A673 (cell line): ENCODE results near the gene ROS1. TPM values are rescaled to one million over a fixed set of nuclear protein-coding genes. Genes with fewer than 3 reads are reported as not detected.

Source experiments
- BruUV-seq: library from RNA; stranded (reverse); fragments of 400-500 nt; replicated peaks from 2 replicates; lab custom pipeline; 2021; lab: Mats Ljungman, UMichigan
- CTCF ChIA-PET: fragments of 300-600 bp; sonication (Branson Sonifier 250); formaldehyde crosslinking; loops from one replicate; lab custom pipeline; 2022; ENCODE audit warnings: antibody characterized with exemption; lab: Charles Lee
- POLR2A ChIA-PET: fragments of 300-600 bp; sonication (Branson Sonifier 250); formaldehyde crosslinking; loops from one replicate; lab custom pipeline; 2022; ENCODE audit warnings: antibody characterized with exemption; ENCODE audit not compliant: low non-redundant PET; lab: Charles Lee
- DNase-seq: peaks from one replicate; pipeline ENCODE4 v3.0.0-alpha.2; 2015; ENCODE audit warnings: low spot score
- H3K27ac ChIP-seq: fragments of 200-600 bp; sonication (generic); 2 replicates; pipeline ENCODE4 v1.5.1; 2016; ENCODE audit warnings: mixed run types, low read depth, mild to moderate bottlenecking, mixed read lengths, antibody characterized with exemption, low read length; ENCODE audit not compliant: poor library complexity, severe bottlenecking
- H3K27me3 ChIP-seq: fragments of 200-600 bp; sonication (generic); replicated peaks from 2 replicates; pipeline ENCODE4 v1.6.1; 2017; ENCODE audit warnings: mixed run types, low read depth, mild to moderate bottlenecking, mixed read lengths, antibody characterized with exemption, low read length; ENCODE audit not compliant: insufficient read depth, poor library complexity
- H3K36me3 ChIP-seq: fragments of 200-600 bp; sonication (generic); 2 replicates; pipeline ENCODE4 v1.6.1; 2016; ENCODE audit warnings: mixed run types, mild to moderate bottlenecking, mixed read lengths, antibody characterized with exemption, low read length; ENCODE audit not compliant: insufficient read depth, poor library complexity, severe bottlenecking
- H3K4me1 ChIP-seq: fragments of 200-600 bp; sonication (generic); 2 replicates; pipeline ENCODE4 v1.6.1; 2017; ENCODE audit warnings: mixed run types, mild to moderate bottlenecking, mixed read lengths, antibody characterized with exemption, low read length; ENCODE audit not compliant: insufficient read depth, poor library complexity, severe bottlenecking
- H3K4me3 ChIP-seq: fragments of 200-600 bp; sonication (generic); 2 replicates; pipeline ENCODE4 v1.5.1; 2016; ENCODE audit warnings: low read depth, mixed run types, mild to moderate bottlenecking, mixed read lengths, low read length; ENCODE audit not compliant: poor library complexity, severe bottlenecking
- H3K9me3 ChIP-seq: fragments of 200-600 bp; sonication (generic); 2 replicates; pipeline ENCODE4 v1.6.1; 2016; ENCODE audit warnings: mixed run types, low read depth, mild to moderate bottlenecking, mixed read lengths, antibody characterized with exemption, low read length; ENCODE audit not compliant: poor library complexity, severe bottlenecking
- EZH2 ChIP-seq: fragments of 200-600 bp; sonication (generic); IDR thresholded peaks from 2 replicates; pipeline ENCODE4 v1.6.1; 2017; ENCODE audit warnings: borderline replicate concordance, low read depth, mild to moderate bottlenecking, mixed read lengths, antibody characterized with exemption, low read length; ENCODE audit not compliant: poor library complexity, severe bottlenecking
- intact Hi-C: fragments of 100-400 bp; cut with micrococcal nuclease; formaldehyde crosslinking; loops from one replicate; pipeline ENCODE4 v1.10.0; 2022; ENCODE audit not compliant: unreplicated experiment
- total RNA-seq: library from RNA; stranded (reverse); gene quantifications from 2 replicates; pipeline ENCODE4 v1.2.3, GENCODE V29; 2021
- TF ChIP-seq, protein P1 (sequence below): fragments of 300-800, 200-600 bp; sonication (generic); conservative IDR thresholded peaks from 2 replicates; pipeline ENCODE4 v1.5.1; 2017; ENCODE audit warnings: low read depth, mild to moderate bottlenecking, antibody characterized with exemption, low read length, moderate library complexity, mixed read lengths

The ROS1 gene
- total RNA-seq, 1 experiment from 2014 or later, result not detected

DNA sequence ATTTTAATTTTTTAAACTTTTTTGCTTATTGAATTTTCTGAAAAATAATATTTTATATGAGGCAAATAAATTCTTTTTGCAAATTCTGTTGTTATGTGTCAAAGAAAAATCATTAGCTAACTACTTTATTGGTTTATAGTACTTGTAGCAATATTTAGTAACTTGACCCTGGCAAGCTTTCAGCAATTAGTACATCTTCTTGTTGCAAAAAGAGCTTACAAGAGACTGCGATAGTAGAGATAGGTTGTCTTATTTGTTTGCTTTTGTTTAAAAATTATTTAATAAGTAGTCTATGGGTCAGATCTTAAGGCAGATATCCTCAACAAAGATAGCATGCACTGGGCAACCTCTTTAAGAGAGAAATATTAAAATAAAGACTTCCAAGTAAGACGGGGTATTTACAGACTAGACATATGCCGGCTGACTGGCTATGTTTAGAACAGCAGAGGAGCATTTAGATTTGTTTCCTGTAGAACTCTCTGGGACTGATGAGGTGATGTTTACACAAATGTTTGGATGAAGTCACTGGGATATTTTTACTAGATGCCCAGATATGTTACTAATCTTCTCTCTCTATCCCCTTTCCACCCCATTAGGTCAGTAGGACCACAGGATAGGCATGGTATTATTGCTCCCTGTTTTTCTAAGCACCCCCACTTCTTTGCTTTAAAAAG, 135.4 kb downstream of the ROS1 start:
- POLR2A ChIA-PET, result no interaction called here
- H3K27ac ChIP-seq, result no peak overlapping the region
- no peaks in the 10 kb centered on the region for H3K9me3 ChIP-seq
- no peaks in the 10 kb centered on the region for H3K36me3 ChIP-seq
- no TSS peak for BruUV-seq
- TF ChIP-seq, protein P1, sequence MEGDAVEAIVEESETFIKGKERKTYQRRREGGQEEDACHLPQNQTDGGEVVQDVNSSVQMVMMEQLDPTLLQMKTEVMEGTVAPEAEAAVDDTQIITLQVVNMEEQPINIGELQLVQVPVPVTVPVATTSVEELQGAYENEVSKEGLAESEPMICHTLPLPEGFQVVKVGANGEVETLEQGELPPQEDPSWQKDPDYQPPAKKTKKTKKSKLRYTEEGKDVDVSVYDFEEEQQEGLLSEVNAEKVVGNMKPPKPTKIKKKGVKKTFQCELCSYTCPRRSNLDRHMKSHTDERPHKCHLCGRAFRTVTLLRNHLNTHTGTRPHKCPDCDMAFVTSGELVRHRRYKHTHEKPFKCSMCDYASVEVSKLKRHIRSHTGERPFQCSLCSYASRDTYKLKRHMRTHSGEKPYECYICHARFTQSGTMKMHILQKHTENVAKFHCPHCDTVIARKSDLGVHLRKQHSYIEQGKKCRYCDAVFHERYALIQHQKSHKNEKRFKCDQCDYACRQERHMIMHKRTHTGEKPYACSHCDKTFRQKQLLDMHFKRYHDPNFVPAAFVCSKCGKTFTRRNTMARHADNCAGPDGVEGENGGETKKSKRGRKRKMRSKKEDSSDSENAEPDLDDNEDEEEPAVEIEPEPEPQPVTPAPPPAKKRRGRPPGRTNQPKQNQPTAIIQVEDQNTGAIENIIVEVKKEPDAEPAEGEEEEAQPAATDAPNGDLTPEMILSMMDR, result no peak
- no peak for TF ChIP-seq EZH2
- H3K4me1 ChIP-seq, result no peaks in the 10 kb centered on the region
- no peak overlapping the region for H3K4me3 ChIP-seq
- no peak for DNase-seq
- CTCF ChIA-PET, result no interaction called here
- no peaks in the 10 kb centered on the region for H3K27me3 ChIP-seq
- intact Hi-C loops, result no loop called here

DNA sequence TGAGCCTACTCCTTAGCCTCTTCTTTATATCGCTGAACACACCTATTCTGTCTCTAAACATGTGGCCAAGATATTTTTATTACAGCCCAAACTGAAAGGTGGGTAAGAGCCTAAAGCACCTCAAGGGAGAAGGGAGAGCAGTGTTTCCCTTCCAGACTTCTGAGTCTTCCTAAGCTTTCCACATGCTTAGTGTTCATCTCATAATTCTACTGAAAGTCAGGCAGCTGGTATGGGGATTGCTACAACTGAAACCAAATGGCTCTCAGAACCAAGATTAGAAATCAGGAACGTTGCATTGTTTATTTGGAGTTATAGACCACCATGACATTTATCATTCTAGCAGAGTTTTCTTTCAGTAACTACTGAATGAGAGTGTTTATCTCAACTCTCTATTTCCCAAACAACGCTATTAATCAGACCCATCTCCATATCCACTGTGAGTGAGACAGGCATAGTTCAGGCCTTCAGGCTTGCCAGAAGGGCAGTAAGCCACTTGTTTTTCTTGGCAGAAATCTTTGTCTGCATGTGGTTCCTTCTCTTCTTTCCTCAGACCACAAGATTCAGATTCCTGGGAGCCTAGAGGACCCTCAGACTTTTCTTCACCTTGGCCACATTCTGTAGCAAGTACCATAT, 137.5 kb downstream of the ROS1 start:
- no peaks in the 10 kb centered on the region for H3K27me3 ChIP-seq
- intact Hi-C loops, result no loop called here
- TF ChIP-seq, protein P1, result no peak
- TF ChIP-seq EZH2, result no peak
- H3K4me1 ChIP-seq, result no peaks in the 10 kb centered on the region
- POLR2A ChIA-PET, result no interaction called here
- CTCF ChIA-PET, result no interaction called here
- no peak overlapping the region for H3K4me3 ChIP-seq
- BruUV-seq, result no TSS peak
- no peaks in the 10 kb centered on the region for H3K9me3 ChIP-seq
- no peak overlapping the region for H3K27ac ChIP-seq
- DNase-seq, result no peak
- H3K36me3 ChIP-seq, result no peaks in the 10 kb centered on the region

DNA sequence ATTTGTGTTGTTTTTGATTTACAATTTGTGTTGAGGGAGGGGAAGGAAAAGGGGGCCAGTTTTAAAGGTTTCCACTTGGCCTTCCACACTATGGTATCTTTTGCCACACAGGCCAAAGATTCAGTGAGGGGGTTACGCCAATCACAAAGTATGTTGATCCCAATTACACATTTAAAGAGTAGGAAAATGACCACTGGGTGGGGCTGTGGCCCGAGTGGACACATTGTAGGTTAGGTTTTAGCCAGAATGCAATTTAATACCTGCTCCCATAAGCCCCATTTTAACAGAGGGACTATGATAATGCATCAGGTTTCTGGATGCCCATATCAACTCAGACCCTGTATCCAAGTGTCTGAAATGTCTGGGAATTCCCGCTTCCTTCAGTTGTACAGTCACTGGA, 144.8 kb downstream of the ROS1 start:
- ChIA-PET CTCF (no interaction called here), POLR2A (no interaction called here)
- BruUV-seq, result no TSS peak

More for the DNA sequence above, 144.8 kb downstream of the ROS1 start:
- Histone ChIP-seq H3K36me3 (no peaks in the 10 kb centered on the region), H3K27me3 (peaks cover 52% of the 10 kb centered on the region), H3K4me1 (no peaks in the 10 kb centered on the region), H3K27ac (no peak overlapping the region), H3K9me3 (no peaks in the 10 kb centered on the region), H3K4me3 (no peak overlapping the region)
- DNase-seq, result no peak
- intact Hi-C loops, result no loop called here
- TF ChIP-seq, protein P1, result peak; percentile 23; the same call in 1 of the 2 replicates
- TF ChIP-seq EZH2, result no peak
